ENCODE data around the gene BLZF1. TPM values are rescaled to one million over a fixed set of nuclear protein-coding genes. Genes with fewer than 3 reads are reported as not detected.
"Not testable (repeated sequence)": the region's sequence is repeated elsewhere in the genome, so short reads cannot be mapped to it uniquely, and the experiment has no call there.

The BLZF1 gene
- total RNA-seq, 1 donor from 2014 or later = 11.3 TPM

DNA sequence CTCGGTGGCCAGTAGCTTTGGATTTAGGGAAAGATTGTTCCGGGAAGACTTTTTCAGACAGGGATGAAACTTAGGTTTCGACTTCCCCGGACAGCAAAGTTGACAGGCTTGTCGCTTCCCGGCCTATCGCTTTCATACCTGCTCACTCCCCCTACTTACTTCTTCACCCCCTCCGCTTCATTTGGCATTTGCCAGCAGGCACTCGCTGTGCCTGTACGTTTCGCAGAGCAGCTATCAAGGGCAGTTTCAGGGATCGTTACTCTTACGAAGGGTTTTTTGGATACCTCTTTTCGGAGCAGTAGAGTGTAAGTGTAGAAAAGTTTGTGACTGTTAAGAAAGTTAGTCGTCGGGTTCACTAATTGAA is 393 bp downstream of the BLZF1 start:
- DNase-seq = peak; percentile 82
- H3K9me3 Mint-ChIP-seq = peaks cover 10% of the 10 kb centered on the region
- peaks cover 35% of the 10 kb centered on the region for H3K4me1 Mint-ChIP-seq
- intact Hi-C loops (cut with micrococcal nuclease) = loop anchor here (1.0 to 10.0 kb wide), 9 partner anchors 22 to 1141 kb away; partner anchors contain the start of genes METTL18, SCYL3 and SFT2D2
- H3K27ac Mint-ChIP-seq = no peak overlapping the region
- H3K4me3 Mint-ChIP-seq = no peak overlapping the region
- no peaks in the 10 kb centered on the region for H3K27me3 Mint-ChIP-seq
- H3K36me3 Mint-ChIP-seq (ENCODE audit: low read depth) = peaks cover 30% of the 10 kb centered on the region

DNA sequence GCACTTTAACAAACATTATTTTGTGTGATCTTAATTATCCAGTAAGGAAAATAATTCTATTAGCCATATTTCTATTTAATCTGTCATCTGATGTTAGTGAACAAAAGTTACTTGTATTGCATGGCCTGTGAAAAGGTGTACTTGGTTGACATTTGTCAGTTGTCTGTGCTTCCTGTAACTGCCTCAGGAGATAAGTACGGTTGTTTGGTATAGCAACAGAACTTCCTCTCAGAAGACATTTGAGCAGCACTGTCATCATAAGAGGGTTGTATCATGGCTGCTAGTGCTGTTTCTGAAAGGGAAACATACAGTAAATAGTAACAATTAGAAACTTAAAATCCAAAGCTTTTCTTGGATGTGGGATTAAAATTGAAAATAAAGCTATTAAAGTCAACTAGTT is 3.4 kb downstream of the BLZF1 start:
- Mint-ChIP-seq H3K9me3 (peaks cover 4% of the 10 kb centered on the region), H3K4me1 (peaks cover 20% of the 10 kb centered on the region), H3K27ac (peak overlapping the region; percentile 58), H3K27me3 (no peaks in the 10 kb centered on the region), H3K4me3 (peak overlapping the region; percentile 66), H3K36me3 (ENCODE audit: low read depth) (peaks cover 29% of the 10 kb centered on the region)
- intact Hi-C loops (cut with micrococcal nuclease) = loop anchor here (10.0 kb wide), 1 partner anchor 173 kb away; no protein-coding TSS in a partner anchor
- peak; percentile 74 for DNase-seq

DNA sequence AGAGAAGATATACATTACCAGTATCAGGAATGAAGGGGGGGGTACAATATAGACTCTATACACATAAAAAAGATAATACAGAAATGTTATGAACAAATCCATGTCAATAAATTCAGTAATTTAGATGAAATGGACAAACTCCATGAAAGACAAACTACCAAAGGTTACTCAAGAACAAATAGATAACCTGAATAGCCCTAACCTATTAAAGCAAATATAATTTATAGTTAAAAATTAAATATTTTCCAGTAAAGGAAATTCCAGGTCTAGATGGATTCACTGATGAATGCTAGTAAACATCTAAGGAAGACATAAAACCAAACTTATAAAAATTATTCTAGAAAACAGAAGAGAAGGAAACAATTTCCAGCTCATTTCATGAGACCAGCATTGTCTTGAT is 13.2 kb downstream of the BLZF1 start:
- Mint-ChIP-seq H3K27me3 (no peaks in the 10 kb centered on the region), H3K9me3 (no peaks in the 10 kb centered on the region), H3K36me3 (ENCODE audit: low read depth) (peaks cover 46% of the 10 kb centered on the region), H3K27ac (no peak overlapping the region), H3K4me1 (no peaks in the 10 kb centered on the region), H3K4me3 (no peak overlapping the region)
- no peak for DNase-seq
- intact Hi-C loops (cut with micrococcal nuclease) = no loop called here

DNA sequence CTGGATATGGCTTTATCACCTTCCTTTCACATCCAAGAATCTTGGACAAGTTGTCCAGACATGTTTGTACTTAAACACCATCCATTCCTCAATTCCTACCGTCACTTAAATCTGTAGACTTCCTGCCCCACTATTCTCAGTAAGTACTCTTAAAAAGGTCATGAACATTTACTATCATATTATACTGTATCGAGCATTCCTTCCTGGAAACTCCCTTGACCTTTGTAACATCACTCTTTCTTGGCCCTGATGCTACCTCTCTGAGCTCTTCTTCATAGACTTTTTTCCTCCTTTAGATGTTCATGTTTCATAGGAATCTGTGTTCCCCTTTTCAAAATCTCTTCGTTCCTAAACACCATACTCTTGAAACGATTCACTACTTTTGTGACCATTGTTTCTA is 15.5 kb downstream of the BLZF1 start:
- Mint-ChIP-seq H3K4me1 (no peaks in the 10 kb centered on the region), H3K4me3 (no peak overlapping the region), H3K36me3 (ENCODE audit: low read depth) (peaks cover 42% of the 10 kb centered on the region), H3K27me3 (no peaks in the 10 kb centered on the region), H3K27ac (no peak overlapping the region), H3K9me3 (no peaks in the 10 kb centered on the region)
- intact Hi-C loops (cut with micrococcal nuclease) = no loop called here
- no peak for DNase-seq

DNA sequence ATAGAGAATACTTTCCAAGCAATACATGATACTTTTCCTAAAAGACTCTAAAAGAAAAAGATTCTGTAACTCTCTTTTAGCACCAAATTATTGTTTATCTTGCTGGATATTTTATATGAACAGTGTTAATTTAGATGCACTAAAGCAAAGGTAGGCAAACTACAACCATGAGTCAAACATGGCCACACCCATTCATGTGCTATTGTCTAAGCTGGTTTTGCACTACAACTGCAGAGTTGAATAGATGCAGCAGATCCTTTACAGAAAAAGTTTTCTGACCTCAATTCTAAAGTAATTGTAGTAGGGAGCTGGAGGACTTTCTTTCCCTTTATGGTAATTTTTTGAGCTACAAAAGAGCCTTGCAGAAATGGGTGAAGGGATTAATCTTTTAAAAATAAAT is 19.4 kb downstream of the BLZF1 start:
- Mint-ChIP-seq H3K4me3 (no peak overlapping the region), H3K4me1 (peaks cover 10% of the 10 kb centered on the region), H3K27me3 (no peaks in the 10 kb centered on the region), H3K36me3 (ENCODE audit: low read depth) (peaks cover 54% of the 10 kb centered on the region), H3K9me3 (no peaks in the 10 kb centered on the region), H3K27ac (no peak overlapping the region)
- no peak for DNase-seq
- intact Hi-C loops (cut with micrococcal nuclease) = no loop called here

DNA sequence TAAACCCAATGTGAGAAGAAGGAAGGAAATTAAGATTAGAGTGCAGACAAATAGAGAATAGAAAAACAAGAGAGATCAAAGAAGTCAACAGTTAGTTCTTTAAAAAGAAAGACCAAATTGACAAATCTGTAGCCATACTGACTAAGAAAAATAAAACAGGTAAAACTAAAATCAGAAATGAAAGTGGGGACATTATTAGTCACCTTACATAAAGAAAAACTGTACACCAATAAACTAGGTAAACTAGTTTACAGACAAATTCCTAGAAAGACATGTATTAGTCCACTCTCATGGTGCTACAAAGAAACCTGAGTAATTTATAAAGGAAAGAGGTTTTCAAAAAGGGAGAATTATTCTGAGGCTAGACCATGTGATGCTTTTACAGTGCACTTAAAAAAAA is 22.3 kb downstream of the BLZF1 start:
- Mint-ChIP-seq H3K27ac (peak overlapping the region; percentile 16), H3K4me1 (peaks cover 10% of the 10 kb centered on the region), H3K27me3 (no peaks in the 10 kb centered on the region), H3K9me3 (no peaks in the 10 kb centered on the region), H3K36me3 (ENCODE audit: low read depth) (peaks cover 72% of the 10 kb centered on the region), H3K4me3 (no peak overlapping the region)
- intact Hi-C loops (cut with micrococcal nuclease) = loop anchor here (1.0 to 2.0 kb wide), 3 partner anchors 22 to 195 kb away; partner anchors contain the start of genes BLZF1 and SLC19A2
- DNase-seq = no peak

DNA sequence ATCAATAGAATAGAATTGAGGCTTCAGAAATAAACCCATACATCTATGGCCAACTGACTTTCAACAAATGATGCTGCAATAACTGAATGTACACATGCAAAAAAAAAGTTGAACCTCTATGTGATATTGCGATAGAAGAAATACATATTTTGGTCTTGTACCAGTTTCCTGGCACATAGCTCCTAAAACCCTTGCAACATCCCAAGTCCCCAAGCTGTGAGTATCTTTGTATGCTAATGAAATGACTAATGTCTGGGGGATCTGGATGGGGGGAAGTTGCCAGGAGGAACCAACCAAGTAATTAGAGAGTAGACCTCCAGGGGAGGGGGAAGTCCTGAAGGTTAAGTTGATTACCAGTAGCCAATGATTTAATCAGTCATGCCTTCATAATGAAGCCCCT is 24.4 kb downstream of the BLZF1 start:
- Mint-ChIP-seq H3K4me3 (no peak overlapping the region), H3K36me3 (ENCODE audit: low read depth) (peaks cover 75% of the 10 kb centered on the region)

DNA sequence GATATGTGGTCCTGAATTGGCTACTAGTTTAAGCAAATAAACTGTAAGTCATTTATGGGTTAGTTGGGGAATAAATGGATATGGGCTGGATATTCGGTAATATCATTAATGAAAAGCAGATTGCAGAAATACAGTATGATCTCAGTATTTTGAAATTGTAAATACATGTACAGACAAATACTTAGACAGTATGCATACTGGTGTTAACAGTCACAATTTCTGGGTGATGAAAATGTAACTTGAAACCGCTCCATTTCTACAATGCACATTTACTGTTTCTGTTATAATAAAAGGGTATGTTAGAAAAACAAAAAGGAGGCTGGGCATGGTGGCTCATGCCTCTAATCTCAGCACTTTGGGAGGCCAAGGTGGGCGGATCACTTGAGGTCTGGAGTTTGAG is 28.0 kb downstream of the BLZF1 start:
- intact Hi-C loops (cut with micrococcal nuclease) = no loop called here
- Mint-ChIP-seq H3K27ac (no peak overlapping the region), H3K4me1 (no peaks in the 10 kb centered on the region), H3K27me3 (no peaks in the 10 kb centered on the region), H3K4me3 (no peak overlapping the region), H3K9me3 (peaks cover 7% of the 10 kb centered on the region), H3K36me3 (ENCODE audit: low read depth) (peaks cover 61% of the 10 kb centered on the region)
- DNase-seq = no peak

More for the DNA sequence above, 24.4 kb downstream of the BLZF1 start:
- Mint-ChIP-seq H3K27me3 (no peaks in the 10 kb centered on the region), H3K9me3 (no peaks in the 10 kb centered on the region), H3K27ac (no peak overlapping the region), H3K4me1 (peaks cover 10% of the 10 kb centered on the region)
- DNase-seq = no peak
- intact Hi-C loops (cut with micrococcal nuclease) = no loop called here

DNA sequence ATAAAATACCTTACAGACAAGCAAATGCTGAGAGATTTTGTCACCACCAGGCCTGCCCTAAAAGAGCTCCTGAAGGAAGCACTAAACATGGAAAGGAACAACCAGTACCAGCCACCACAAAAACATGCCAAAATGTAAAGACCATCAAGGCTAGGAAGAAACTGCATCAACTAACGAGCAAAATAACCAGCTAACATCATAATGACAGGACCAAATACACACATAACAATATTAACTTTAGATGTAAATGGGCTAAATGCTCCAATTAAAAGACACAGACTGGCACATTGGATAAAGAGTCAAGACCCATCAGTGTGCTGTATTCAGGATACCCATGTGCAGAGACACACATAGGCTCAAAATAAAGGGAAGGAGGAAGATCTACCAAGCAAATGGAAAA is 34.6 kb downstream of the BLZF1 start:
- intact Hi-C loops (cut with micrococcal nuclease); H3K27ac Mint-ChIP-seq; DNase-seq; H3K27me3 Mint-ChIP-seq; H3K4me1 Mint-ChIP-seq; H3K4me3 Mint-ChIP-seq: not testable (repeated sequence)
- Mint-ChIP-seq H3K36me3 (ENCODE audit: low read depth) (peaks cover 15% of the 10 kb centered on the region), H3K9me3 (peaks cover 26% of the 10 kb centered on the region)

DNA sequence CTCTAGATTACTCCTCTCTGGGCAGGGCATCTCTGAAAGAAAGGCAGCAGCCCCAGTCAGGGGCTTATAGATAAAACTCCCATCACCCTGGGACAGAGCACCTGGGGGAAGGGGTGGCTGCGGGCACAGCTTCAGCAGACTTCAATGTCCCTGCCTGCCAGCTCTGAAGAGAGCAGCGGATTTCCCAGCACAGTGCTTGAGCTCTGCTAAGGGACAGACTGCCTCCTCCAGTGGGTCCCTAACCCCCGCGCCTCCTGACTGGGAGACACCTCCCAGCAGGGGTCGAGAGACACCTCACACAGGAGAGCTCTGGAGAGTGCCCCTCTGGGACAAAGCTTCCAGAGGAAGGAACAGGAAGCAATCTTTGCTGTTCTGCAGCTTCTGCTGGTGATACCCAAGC is 40.3 kb downstream of the BLZF1 start:
- DNase-seq; H3K4me3 Mint-ChIP-seq; H3K27ac Mint-ChIP-seq; H3K36me3 Mint-ChIP-seq (ENCODE audit: low read depth); intact Hi-C loops (cut with micrococcal nuclease); H3K4me1 Mint-ChIP-seq: not testable (repeated sequence)
- H3K9me3 Mint-ChIP-seq = peaks cover 36% of the 10 kb centered on the region
- peaks cover 23% of the 10 kb centered on the region for H3K27me3 Mint-ChIP-seq

DNA sequence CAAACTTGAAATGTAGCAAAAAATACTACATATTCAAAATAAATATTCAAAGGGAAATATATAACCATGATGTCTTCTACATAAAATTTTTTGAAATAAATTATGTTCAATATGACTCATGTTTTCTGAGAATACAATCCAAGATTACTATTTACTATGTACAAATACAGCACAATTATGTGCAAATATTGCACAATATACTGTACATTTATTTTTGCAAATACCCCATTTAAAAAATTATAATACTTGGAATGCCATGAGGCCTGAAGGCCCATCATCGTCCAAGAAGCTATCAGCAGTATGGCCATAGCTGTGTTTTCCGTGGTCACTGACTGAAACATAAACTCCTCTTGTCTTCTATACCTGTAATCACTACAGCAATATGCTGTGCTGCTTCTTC is 47.0 kb downstream of the BLZF1 start:
- H3K36me3 Mint-ChIP-seq (ENCODE audit: low read depth) = no peaks in the 10 kb centered on the region
- intact Hi-C loops (cut with micrococcal nuclease) = no loop called here

DNA sequence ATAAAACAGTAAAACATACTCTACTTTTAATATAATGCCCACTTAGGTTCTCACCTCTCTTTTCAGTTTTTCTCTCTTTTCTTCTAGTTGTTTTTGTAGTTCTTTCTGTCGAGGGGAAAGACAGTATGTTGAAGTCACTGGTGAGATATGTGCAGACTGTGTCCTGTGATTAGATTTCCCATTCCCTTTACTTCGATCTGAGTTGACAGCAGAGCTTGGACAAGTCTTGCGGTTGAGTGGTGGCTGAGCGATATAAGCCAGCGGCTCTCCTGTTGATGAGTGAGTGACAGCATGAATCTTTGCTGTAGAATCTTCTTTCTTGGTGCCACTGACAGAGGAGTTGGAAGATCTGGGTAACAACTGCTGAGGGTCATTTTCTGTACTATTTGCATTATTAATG is 53.3 kb downstream of the BLZF1 start:
- no peaks in the 10 kb centered on the region for H3K36me3 Mint-ChIP-seq (ENCODE audit: low read depth)
- H3K4me1 Mint-ChIP-seq = no peaks in the 10 kb centered on the region
- no peak overlapping the region for H3K27ac Mint-ChIP-seq
- peaks cover 51% of the 10 kb centered on the region for H3K27me3 Mint-ChIP-seq
- intact Hi-C loops (cut with micrococcal nuclease) = no loop called here
- DNase-seq = no peak
- no peaks in the 10 kb centered on the region for H3K9me3 Mint-ChIP-seq
- H3K4me3 Mint-ChIP-seq = no peak overlapping the region

More for the DNA sequence above, 47.0 kb downstream of the BLZF1 start:
- Mint-ChIP-seq H3K27ac (no peak overlapping the region), H3K4me3 (no peak overlapping the region), H3K4me1 (no peaks in the 10 kb centered on the region), H3K27me3 (peaks cover 31% of the 10 kb centered on the region), H3K9me3 (peaks cover 23% of the 10 kb centered on the region)
- no peak for DNase-seq

DNA sequence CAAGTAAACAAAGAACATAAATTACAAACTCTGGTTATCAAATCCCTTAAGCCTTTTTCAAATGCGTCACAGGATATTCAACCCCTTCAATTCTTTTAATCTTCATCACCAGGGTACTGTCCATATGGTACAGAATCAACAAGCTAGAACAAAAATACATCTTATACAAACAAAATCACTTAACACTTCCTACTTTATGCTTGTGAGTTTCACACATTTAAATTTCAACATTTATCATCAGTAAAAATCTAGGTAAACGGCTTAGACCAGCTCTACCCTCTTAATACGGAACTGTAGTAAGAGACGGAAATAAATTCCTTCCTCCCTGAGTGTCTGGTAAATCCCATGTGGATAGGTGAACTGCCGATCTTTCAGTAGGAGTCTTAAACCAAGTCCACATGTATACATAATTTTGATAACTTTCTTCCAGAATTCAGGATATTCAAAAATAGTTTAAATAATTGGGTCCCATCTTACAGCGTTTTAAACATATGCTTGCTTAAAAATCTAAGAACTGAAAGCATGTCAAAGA is 58.2 kb downstream of the BLZF1 start:
- no peak for DNase-seq
- no peak overlapping the region for H3K27ac Mint-ChIP-seq
- no peaks in the 10 kb centered on the region for H3K36me3 Mint-ChIP-seq (ENCODE audit: low read depth)
- peaks cover 7% of the 10 kb centered on the region for H3K4me1 Mint-ChIP-seq
- H3K4me3 Mint-ChIP-seq = no peak overlapping the region
- intact Hi-C loops (cut with micrococcal nuclease) = no loop called here
- peaks cover 78% of the 10 kb centered on the region for H3K27me3 Mint-ChIP-seq
- H3K9me3 Mint-ChIP-seq = peaks cover 17% of the 10 kb centered on the region

DNA sequence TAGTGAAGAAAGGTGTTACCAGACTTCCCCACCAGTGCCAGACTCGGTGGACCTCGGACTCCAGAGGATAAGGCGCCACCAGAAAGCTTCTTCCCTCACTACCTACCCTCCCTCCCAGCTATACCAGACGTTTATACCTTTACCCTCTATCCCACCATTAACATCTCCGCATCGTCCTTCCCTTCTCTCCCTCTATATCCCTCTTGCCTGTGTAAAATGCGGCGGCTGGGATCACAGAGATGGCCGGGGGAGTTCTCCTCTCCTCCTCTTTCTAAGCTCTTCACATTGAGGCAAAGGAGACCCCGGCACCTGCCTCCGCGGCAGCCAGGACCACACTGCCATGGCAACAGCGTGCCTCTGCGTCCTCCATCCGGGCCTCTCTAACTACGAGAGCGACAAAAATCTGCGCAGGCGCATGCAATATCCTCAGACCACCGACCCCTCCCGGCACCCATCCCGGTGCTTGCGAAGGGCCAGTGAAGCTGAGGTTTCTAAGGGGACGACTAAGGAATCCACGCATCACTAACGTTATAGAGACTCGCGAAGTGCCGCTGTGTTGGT is 59.2 kb downstream of the BLZF1 start, which contains the start of gene CCDC181:
Gene CCDC181, minus strand, starts transcription at position 394 of the 561 bp plus-strand sequence. CDS start 2,547 bp downstream, outside the sequence.
- H3K9me3 Mint-ChIP-seq = peaks cover 25% of the 10 kb centered on the region
- peaks cover 7% of the 10 kb centered on the region for H3K4me1 Mint-ChIP-seq
- no peaks in the 10 kb centered on the region for H3K36me3 Mint-ChIP-seq (ENCODE audit: low read depth)
- DNase-seq = peak; percentile 91
- intact Hi-C loops (cut with micrococcal nuclease) = no loop called here
- H3K4me3 Mint-ChIP-seq = peak within 1 kb of the TSS; percentile 93
- H3K27ac Mint-ChIP-seq = peak within 1 kb of the TSS; percentile 42
- H3K27me3 Mint-ChIP-seq = peaks cover 78% of the 10 kb centered on the region
